ENCODE data around the gene CD8B. TPM values are rescaled to one million over a fixed set of nuclear protein-coding genes. Genes with fewer than 3 reads are reported as not detected.

CD8B gene
- polyA plus RNA-seq, 1 of the 3 experiments (the other 2 are of a cell fraction): not detected

DNA sequence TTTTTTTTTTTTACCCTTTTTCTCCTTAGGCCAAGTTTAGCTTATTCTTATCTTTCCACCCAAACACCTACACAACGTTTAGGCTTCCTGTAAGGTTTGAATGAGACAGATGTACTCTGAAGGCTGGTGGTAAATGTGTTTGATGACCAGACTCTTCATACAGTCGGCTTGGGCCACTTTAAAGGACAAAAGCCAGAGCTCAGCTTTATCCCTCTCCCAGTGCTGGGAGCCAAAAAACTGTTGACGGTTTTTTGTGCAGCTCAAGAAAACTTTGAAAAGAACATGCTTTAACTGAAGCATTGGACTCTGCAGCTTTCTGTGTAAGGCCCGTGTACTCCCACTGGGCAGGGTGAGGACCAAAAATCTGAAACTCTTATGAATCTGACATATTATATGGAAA, 86.3 kb downstream of the CD8B start:
- Histone ChIP-seq H4K20me1 (ENCODE audit: insufficient read depth) (no peaks in the 10 kb centered on the region), H3F3A (replicated peaks; ENCODE audit: insufficient read depth) (no peaks in the 10 kb centered on the region), H3K27me3 (ENCODE audit: insufficient read depth) (no peaks in the 10 kb centered on the region), H3K79me2 (ENCODE audit: insufficient read depth) (no peaks in the 10 kb centered on the region), H3K4me3 (ENCODE audit: low read depth in 2 of 2, low read length in 1 of 2) (no peak overlapping the region), H3K4me1 (ENCODE audit: control insufficient read depth in 1 of 2, insufficient read depth in 2 of 2, low read depth in 1 of 2, low read length in 1 of 2) (no peaks in the 10 kb centered on the region), H3K4me2 (no peak overlapping the region), H3K27ac (ENCODE audit: low read depth in 2 of 2, low read length in 1 of 2) (no peak overlapping the region), H3K36me3 (replicated peaks in 1 of 2; ENCODE audit: control insufficient read depth in 1 of 2, insufficient read depth in 2 of 2, low read length in 1 of 2) (peaks cover 11 to 46% of the 10 kb centered on the region in 2 experiments), H2AFZ (ENCODE audit: low read depth) (no peak overlapping the region), H3K9ac (no peak overlapping the region), H3K9me3 (no peaks in the 10 kb centered on the region), H3K9me2 (no peaks in the 10 kb centered on the region)
- no peak for DNase-seq
- CTCF ChIA-PET: interaction anchor here (1.2 kb wide), 1 partner anchor 10 kb away, joined by 3 read pairs; no protein-coding TSS in a partner anchor
- POLR2A ChIA-PET: no interaction called here
- TF ChIP-seq TAF1 (IDR thresholded peaks at IDR 0.05; ENCODE audit: borderline replicate concordance, low read depth, low read length) (no peak), GATA2 (CRISPR knock-in tag; IDR thresholded peaks at IDR 0.05) (no peak), MXI1 (IDR thresholded peaks at IDR 0.05; ENCODE audit: low read depth, low read length) (no peak), SIN3A (IDR thresholded peaks at IDR 0.05; ENCODE audit: borderline replicate concordance, low read depth, low read length) (no peak), RAD21 (IDR thresholded peaks at IDR 0.05; ENCODE audit: low read length) (no peak), ELF1 (IDR thresholded peaks at IDR 0.05) (no peak), MAX (IDR thresholded peaks at IDR 0.05; ENCODE audit: low read depth) (no peak), SMC3 (IDR thresholded peaks at IDR 0.05; ENCODE audit: low read depth, low read length) (no peak), GABPA (IDR thresholded peaks at IDR 0.05; ENCODE audit: low read depth) (no peak), NFIC (IDR thresholded peaks at IDR 0.05; ENCODE audit: borderline replicate concordance) (no peak), TCF12 (IDR thresholded peaks at IDR 0.05) (no peak), RFX5 (IDR thresholded peaks at IDR 0.05; ENCODE audit: low read length) (no peak), FOXM1 (IDR thresholded peaks at IDR 0.05; ENCODE audit: low read depth) (no peak)
- TF ChIP-seq, protein P1, sequence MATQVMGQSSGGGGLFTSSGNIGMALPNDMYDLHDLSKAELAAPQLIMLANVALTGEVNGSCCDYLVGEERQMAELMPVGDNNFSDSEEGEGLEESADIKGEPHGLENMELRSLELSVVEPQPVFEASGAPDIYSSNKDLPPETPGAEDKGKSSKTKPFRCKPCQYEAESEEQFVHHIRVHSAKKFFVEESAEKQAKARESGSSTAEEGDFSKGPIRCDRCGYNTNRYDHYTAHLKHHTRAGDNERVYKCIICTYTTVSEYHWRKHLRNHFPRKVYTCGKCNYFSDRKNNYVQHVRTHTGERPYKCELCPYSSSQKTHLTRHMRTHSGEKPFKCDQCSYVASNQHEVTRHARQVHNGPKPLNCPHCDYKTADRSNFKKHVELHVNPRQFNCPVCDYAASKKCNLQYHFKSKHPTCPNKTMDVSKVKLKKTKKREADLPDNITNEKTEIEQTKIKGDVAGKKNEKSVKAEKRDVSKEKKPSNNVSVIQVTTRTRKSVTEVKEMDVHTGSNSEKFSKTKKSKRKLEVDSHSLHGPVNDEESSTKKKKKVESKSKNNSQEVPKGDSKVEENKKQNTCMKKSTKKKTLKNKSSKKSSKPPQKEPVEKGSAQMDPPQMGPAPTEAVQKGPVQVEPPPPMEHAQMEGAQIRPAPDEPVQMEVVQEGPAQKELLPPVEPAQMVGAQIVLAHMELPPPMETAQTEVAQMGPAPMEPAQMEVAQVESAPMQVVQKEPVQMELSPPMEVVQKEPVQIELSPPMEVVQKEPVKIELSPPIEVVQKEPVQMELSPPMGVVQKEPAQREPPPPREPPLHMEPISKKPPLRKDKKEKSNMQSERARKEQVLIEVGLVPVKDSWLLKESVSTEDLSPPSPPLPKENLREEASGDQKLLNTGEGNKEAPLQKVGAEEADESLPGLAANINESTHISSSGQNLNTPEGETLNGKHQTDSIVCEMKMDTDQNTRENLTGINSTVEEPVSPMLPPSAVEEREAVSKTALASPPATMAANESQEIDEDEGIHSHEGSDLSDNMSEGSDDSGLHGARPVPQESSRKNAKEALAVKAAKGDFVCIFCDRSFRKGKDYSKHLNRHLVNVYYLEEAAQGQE (IDR thresholded peaks at IDR 0.05; ENCODE audit: low read depth, low read length): no peak
- TF ChIP-seq, protein P2, sequence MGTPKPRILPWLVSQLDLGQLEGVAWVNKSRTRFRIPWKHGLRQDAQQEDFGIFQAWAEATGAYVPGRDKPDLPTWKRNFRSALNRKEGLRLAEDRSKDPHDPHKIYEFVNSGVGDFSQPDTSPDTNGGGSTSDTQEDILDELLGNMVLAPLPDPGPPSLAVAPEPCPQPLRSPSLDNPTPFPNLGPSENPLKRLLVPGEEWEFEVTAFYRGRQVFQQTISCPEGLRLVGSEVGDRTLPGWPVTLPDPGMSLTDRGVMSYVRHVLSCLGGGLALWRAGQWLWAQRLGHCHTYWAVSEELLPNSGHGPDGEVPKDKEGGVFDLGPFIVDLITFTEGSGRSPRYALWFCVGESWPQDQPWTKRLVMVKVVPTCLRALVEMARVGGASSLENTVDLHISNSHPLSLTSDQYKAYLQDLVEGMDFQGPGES (IDR thresholded peaks at IDR 0.05; ENCODE audit: low read depth, low read length): no peak
- WGBS (ENCODE audit: low lambda C conversion rate): 61% methylated on average over 4 of the region's 4 CpGs

All from SK-N-SH (cell line).